ENCODE data around the gene ANKRD27.
"Not testable (repeated sequence)": the region's sequence is repeated elsewhere in the genome, so short reads cannot be mapped to it uniquely, and the experiment has no call there.

The ANKRD27 gene

DNA sequence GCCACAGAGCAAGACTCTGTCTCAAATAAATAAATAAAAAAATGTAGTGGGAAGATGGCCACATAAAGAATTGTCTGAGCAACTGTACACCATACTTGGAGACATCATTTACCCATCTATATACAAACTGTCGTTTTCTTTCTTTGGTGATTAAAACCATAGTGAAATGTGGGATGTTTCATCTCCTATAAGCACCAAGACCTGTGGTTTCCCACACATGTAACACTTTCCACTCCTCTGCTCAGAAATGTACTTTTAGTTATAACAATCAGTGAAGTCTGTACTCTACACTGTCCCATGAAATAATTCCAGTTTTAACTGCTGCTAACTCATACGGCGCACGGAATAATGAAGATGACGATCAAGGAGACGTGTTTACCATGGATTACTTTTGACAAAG, 75.7 kb downstream of the ANKRD27 start:
- no peak for DNase-seq

DNA sequence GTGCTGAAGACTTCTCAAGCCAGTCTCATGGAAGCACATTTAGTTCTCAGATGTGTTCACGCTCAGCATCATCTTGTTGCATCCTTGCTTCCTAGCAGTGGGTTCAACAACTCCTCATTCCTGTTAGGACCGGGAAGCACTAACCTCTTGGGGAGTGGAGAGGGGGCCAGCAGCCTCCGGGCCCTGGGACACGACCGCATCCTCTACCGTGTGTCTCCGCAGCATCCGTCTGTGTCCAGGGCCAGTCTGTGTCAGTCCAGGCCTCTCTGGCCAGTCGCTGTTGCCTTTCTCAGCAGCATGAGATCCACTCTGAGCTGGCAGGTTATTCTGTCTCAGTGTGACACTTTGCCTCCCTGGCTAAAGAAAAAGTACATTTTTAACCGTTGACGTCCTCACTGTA, 77.0 kb downstream of the ANKRD27 start:
- DNase-seq, result no peak

DNA sequence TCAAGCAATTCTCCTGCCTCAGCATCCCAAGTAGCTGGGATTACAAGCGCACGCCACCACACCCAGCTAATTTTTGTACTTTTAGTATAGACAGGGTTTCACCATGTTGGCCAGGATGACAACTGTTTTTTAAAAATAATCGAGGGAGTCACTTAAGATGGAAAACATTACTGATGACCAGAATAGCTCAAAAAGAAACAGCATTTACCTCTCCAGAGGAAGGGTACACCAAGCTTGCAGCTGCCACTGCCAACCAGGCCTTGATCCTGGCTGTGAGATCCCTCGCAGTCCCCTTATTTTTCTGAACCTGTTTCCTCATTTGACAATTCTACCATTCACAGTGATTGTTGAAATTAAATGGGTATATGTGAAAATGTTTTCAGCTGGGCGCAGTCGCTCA, 79.5 kb downstream of the ANKRD27 start:
- no peak for DNase-seq

DNA sequence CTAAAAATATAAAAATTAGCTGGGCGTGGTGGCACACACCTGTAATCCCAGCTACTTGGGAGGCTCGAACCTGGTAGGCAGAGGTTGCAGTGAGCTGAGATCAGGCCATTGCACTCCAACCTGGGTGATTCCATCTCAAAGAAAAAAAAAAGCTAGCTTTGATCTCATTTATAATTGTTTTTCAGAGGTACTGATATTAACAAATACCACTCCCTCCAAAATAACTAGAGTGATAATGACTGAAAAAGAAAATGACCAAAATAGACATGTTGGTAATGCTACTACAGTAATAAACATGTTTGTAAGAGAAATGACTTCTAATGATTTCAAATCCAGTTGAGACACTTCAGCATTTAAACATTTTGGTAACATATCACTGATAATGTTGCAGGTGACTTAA, 81.0 kb downstream of the ANKRD27 start:
- DNase-seq, result no peak

DNA sequence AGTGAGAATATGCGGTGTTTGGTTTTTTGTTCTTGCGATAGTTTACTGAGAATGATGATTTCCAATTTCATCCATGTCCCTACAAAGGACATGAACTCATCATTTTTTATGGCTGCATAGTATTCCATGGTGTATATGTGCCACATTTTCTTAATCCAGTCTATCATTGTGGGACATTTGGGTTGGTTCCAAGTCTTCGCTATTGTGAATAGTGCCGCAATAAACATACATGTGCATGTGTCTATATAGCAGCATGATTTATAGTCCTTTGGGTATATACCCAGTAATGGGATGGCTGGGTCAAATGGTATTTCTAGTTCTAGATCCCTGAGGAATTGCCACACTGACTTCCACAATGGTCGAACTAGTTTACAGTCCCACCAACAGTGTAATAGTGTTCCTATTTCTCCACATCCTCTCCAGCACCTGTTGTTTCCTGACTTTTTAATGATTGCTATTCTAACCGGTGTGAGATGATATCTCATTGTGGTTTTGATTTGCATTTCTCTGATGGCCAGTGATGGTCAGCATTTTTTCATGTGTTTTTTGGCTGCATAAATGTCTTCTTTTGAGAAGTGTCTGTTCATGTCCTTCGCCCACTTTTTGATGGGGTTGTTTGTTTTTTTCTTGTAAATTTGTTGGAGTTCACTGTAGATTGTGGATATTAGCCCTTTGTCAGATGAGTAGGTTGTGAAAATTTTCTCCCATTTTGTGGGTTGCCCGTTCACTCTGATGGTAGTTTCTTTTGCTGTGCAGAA, 87.1 kb downstream of the ANKRD27 start:
- not testable (repeated sequence) for DNase-seq

DNA sequence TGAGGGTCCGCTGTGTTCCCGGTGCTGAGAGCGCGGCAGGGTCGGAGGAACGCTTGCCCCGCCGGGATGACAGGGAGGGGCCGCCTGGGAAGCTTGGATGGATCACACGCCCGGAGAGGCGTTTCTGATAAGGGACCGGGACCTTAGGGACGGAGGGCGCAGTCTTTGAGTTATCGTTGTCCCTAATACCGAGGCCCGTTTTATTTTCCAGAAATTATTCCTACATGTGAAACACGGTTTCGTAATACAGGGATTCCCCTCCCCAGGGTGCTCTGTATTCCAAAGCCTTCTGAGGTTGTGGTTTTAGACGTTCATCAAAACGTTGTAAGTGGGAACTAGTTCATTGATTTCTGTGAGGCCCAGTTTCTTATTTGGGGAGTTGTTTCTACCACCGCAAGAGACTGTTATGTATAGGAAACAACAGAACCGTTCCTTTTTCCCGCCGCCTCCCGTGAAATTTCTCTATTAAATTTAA, 93.2 kb downstream of the ANKRD27 start:
- no peak for DNase-seq

DNA sequence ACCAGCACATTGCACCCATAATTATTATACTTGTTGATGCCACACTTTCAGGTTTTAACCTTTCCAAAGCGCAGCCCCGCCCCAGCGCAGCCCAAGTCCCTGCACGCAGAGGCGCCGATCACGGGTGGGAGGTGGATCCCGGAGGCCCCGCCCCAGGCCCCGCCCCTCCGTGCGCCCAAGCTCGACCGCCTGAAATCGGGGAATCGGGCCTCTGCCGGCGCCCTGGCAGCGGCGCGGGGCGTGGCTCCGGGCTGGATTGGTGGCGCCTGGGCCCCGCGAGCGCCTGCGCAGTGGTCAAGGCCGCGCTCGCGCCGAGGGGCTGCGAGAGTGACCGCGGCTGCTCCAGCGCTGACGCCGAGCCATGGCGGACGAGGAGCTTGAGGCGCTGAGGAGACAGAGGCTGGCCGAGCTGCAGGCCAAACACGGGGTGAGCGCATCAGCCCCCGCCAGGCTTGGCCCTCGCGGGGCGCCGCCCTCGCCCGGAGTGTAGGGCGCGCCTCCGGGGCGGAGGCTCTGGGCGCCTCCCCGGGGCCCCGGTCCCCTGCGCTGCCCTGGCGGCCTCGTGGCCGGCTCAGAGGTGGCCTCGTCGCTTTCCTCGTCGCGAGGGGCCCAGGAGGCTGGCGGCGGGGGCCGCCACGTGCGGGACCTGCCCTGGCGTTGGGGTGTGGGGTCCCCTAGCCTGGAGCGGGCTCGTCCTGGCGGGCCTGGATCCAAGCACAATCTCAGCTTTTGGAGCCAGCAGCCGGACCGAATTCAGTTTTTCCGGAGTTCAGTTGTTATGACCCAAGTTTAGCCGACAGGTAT, 93.9 kb downstream of the ANKRD27 start, which contains the start of gene PDCD5:
TSS of gene PDCD5 (plus strand) at position 290 of the 804 bp plus-strand sequence. CDS start at position 362, 72 bp downstream.
- DNase-seq, result peak; percentile 95 to 97 (median 96)

DNA sequence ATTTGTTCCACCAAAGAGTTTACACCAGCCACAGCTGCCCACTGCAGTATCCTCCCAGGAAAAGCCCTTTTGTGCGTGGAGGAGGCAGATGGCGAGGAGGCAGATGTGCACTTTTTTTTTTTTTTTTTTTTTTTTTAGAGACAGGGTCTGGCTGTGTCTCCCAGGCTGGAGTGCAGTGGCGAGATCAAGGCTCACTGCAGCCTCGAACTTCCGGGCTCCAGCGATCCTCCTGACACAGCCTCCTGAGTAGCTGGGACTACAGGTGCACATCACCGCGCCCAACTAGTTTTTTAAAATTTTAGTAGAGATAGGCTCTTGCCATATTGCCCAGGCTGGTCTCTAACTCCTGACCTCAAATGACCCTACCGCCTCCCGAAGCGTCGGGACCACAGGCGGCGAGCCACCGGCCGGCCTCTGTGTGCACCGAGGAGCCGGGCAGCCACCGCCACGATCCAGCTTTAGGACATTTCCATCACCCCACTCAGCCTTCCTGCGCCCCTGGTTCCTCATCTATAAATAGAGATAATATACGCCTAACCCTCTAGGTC, 94.6 kb downstream of the ANKRD27 start:
- DNase-seq, result no peak

DNA sequence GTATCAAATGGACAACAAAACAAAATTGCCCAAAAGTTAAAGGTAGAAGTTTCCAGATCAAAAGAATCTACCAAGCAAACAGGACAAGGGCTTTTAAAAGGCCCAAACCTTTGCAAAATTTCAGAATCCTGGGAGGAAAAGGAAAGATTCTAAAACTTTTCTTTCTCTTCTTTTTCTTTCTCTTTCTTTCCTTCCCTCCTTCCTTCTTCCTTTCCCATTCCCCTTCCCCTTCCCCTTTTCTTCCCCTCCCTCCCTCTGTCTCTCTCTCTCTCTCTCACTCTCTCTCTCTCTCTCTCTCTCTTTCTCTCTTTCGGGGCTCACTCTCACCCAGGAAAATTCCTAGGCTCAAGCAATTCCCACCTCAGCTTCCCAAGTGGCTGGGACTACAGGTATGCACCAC, 98.2 kb downstream of the ANKRD27 start:
- DNase-seq, result no peak

DNA sequence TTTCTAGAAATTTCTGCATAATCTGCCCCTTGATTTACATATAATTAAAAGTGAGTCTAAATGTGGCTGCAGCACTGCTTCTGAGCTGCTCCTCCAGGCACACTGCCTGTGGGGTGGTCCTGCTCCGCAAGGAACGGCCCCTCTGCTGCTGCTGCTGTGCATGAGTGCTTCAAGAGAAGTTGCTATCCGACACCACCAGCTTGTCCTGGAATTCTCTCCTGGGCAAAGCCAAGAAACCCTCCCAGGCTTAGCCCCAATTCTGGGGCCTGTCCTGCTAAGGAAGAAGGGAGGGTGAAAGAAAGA, 101.5 kb downstream of the ANKRD27 start:
- DNase-seq, result no peak

DNA sequence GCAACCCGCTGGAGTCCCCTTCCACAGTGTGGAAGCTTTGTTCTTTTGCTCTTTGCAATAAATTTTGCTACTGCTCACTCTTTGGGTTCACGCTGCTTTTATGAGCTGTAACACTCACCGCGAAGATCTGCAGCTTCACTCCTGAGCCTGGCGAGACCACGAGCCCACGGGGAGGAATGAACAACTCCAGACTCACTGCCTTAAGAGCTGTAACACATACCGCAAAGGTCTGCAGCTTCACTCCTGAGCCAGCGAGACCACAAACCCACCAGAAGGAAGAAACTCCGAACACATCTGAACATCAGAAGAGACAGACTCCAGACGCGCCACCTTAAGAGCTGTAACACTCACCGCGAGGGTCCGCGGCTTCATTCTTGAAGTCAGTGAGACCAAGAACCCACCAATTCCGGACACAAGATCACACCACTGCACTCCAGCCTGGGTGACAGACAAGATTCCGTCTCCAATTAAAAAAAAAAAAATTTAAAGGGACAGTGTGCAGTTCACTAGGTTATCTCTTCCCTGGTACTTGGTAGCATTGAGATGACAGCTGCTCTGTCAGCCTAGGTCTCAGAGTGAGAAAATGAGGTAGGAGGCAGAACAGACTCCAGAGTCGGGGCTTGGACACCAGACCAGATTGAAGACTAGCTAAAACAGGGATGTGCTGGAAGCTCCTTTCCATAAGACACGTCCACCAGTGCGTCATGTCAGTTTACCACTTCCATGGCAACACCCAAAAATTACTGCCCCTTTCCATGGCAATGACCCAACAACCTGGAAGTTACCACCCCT, 102.1 kb downstream of the ANKRD27 start:
- DNase-seq, result not testable (repeated sequence)

DNA sequence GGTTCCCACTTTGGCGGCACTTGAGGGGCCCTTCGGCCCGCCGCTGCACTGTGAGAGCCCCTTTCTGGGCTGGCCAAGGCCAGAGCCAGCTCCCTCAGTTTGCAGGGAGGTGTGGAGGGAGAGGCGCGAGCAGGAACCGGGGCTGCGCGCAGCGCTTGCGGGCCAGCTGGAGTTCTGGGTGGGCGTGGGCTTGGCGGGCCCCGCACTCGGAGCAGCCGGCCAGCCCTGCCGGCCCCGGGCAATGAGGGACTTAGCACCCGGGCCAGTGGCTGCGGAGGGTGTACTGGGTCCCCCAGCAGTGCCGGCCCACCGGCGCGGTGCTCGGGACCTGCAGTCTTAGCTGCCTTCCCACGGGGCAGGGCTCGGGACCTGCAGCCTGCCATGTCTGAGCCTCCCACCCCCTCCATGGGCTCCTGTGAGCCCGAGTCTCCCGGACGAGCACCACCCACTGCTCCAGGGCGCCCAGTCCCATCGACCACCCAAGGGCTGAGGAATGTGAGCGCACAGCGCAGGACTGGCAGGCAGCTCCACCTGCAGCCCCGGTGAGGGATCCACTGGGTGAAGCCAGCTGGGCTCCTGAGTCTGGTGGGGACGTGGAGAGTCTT, 103.4 kb downstream of the ANKRD27 start:
- not testable (repeated sequence) for DNase-seq

DNA sequence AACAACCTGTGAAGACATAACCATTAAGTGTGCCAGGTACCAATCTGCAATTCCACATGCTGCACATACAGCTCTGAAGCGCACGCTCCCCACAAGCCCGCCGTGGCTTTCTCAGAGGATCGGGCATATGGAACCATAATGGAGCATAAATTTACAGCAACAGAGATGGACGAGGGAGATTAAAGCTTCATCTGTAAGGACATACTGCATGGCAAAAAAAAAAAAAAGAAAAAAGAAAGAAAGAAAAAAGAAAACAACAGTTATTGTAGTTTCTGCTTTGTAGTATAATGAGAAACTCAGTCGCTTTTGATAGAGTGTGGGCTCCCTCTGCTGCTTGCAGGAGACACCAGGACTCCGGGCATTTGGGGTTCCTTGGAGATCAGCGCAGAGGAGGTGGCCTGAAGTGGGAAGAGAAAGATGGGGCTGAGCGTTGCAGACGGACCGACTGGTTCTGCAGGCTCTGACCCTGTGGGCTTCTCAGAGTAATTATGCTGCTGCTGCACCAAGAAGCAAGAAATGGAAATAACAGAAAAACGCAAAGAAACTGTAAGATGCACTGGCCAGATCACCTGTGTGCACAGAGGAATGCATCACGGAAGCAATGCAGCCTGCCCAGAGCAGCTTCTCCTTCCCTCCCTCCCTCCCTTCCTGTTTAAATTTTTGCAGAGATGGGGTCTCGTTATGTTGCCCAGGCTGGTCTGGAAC, 104.7 kb downstream of the ANKRD27 start:
- peak in 1 of 4 experiments; percentile 9 for DNase-seq

DNA sequence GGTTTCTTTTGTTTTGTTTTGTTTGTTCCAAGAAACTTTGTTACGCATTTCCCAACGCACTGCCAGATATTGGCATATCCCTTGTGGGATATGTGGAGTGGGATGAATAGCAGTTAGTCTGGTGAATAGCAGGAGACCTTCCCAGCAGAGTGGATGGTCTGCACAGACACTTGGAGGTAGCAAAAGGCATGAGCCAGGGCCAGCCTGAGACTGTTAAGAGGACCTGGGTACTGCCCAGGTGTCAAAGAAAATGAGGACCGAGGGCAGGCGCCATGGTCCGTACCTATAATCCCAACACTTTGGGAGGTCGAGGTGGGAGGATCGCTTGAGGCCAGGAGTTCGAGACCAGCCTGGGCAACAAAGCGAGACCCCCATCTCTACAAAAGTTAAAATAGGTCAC, 107.5 kb downstream of the ANKRD27 start:
- DNase-seq, result no peak

DNA sequence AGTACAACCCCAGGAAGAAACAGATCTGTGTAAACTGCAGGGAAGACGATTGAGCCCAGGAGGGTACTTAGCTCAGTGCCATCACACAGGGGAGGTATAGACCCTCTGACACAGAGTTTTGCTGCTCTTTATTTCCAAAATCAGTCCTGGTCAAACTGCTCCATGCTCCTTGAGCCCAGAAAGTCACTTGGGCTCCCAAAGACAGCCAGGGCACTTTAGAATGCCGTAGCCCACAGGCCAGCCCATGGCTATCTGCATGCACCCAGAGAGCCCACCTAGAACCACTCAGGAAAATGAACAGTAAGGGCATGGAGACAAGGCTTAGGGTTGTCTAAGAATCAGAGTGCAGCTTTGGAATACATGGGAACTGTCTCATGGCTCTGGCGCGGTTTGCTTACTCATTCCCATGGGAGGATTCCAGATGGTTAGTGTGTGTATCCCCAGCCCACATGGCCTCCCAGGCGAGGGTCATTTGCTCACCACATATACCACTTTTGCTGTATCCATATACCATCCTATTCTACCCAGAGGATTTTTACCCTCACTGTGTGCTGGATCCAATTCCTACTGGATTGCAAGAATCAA, 108.6 kb downstream of the ANKRD27 start:
- no peak for DNase-seq

DNA sequence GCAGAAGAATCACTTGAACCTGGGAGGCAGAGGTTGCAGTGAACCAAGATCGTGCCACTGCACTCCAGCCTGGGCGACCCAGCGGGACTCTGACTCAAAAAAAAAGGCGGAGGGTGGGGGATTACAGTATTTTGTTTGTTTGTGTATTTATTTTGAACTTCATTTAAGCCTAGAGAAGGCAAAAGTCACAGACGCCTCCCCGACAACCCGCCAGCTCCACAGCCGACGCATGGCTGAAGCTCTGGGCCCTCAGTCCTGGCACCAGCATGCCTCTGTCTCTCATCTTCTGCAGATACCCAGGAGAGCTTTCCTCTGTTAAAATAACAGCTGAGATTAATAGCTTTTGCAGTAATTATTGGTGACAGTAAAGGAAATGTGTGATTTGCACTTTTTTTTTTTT, 111.2 kb downstream of the ANKRD27 start:
- DNase-seq, result no peak

DNA sequence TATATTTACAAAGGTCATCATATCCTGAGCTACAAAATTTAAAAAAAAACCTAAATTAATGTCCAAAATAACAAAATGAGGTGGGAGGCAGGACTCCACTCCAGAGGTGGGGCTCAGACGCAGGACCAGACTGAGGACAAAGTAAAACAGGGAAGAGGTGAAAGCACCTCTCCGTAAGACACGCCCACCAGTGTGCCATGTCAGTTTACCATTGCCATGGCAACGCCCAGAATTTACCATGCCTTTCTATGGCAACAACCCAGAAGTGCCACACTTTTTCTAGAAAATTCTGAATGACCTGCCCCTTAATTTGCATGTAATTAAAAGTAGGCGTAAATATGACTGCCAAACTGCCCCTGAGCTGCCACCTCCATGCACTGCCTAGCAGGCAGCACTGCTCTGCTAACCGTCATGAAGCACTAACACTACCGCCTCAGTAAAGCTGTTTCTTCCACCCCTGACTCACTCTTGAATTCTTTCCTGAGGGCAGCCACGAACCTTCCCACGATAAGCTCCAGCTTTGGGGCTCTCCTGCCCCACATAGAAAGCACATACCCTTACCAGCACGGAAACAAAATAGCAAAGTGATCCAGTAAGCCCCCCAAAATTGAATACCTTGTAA, 116.3 kb downstream of the ANKRD27 start:
- no peak for DNase-seq

DNA sequence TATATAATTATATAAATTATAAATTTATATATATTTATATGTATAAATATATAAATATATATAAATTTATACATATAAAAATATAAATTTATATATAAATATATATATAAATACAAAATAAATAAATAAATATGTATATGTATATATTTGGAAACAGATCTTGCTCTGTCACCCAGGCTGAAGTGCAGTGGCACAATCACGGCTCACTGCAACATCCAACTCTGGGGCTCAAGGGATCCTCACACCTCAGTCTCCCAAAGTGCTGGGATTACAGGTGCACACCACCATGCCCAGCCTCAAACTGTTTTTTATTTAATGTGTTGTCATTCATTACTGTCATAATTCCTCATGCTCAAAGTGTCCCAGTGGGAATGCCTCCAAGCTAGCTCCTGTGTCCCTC, 119.2 kb downstream of the ANKRD27 start:
- DNase-seq, result no peak

DNA sequence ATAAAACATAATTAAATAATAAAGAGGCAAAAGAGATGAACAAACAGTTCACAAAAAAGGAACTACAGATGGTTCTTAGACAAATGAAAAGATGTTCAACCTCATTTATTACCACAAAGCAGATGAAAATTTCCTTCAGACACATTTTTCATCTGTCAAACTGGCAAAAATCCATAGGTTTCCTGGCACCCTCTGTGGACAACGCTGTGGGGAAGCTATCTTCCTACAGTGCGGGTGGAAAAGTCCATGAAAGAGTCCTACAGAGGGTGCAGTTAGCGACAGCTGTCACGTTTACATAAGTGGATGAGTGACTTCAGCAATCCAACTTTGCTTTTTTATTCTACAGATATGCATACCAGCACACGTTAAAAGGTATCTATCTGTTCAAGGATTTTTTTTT, 124.3 kb downstream of the ANKRD27 start:
- no peak for DNase-seq
